ENCODE data around the gene OBP2A.
"Not testable (repeated sequence)": the region's sequence is repeated elsewhere in the genome, so short reads cannot be mapped to it uniquely, and the experiment has no call there.

The OBP2A gene

DNA sequence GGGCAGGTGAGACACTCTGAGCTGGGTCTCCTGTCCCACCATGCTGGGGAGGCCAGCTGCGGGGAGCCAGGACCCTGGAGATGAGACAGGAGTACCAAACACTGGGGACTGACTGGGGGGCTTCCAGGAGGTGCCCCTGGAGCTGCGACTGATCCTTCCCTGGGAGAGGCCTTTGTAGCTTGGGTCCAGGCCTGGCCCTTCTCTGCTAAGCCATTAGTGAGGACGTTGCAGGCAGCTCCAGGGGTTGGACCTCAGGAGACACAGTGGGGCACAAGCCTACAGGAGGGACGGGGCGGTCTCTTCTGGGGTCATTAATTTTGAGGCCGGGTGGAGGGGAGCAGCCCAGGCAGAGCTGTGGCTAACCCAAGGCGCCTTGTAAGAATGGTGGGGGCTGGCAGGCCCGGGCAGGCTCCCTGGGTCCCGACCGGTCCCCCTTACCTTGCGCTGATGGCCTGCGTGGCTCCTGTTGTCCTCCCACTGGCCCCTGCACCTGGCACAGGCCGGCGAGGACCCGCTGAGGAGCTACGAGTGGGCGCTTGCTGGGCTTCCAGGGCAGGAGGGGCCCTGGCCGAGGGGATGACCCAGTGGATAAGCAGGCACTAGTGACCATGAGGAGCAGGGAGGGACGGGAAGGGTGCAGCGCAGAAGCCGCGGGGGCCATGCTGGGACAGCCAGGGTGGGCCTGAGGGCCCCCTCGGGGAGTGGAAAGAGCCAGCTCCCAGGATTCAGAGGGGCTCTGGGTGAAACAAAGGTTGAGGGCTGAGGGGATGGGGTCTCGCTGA is 40.3 kb upstream of the OBP2A start:
- no peak overlapping the region for H3K4me3 ChIP-seq (ENCODE audit: low read length)
- TF ChIP-seq ZNF274 (IDR thresholded peaks at IDR 0.05; ENCODE audit: low read depth, low read length) = no peak

GRCh38 chr9:135506327-135507103 is 39.4 kb upstream of the OBP2A start:
- TF ChIP-seq ZNF274 (IDR thresholded peaks at IDR 0.05; ENCODE audit: low read depth, low read length) = no peak
- no peak overlapping the region for H3K4me3 ChIP-seq (ENCODE audit: low read length)

GRCh38 chr9:135507104-135508035 is 38.6 kb upstream of the OBP2A start:
- no peak overlapping the region for H3K4me3 ChIP-seq (ENCODE audit: low read length)
- TF ChIP-seq ZNF274 (IDR thresholded peaks at IDR 0.05; ENCODE audit: low read depth, low read length) = no peak

- no peak for TF ChIP-seq ZNF274 (IDR thresholded peaks at IDR 0.05; ENCODE audit: low read depth, low read length)
- no peak overlapping the region for H3K4me3 ChIP-seq (ENCODE audit: low read length)
Observed at GRCh38 chr9:135508211-135508820, 37.6 kb upstream of the OBP2A start.

GRCh38 chr9:135509458-135509857 is 36.5 kb upstream of the OBP2A start:
- H3K4me3 ChIP-seq (ENCODE audit: low read length) = no peak overlapping the region
- no peak for TF ChIP-seq ZNF274 (IDR thresholded peaks at IDR 0.05; ENCODE audit: low read depth, low read length)

GRCh38 chr9:135512241-135512603 is 33.7 kb upstream of the OBP2A start:
- no peak for TF ChIP-seq ZNF274 (IDR thresholded peaks at IDR 0.05; ENCODE audit: low read depth, low read length)
- H3K4me3 ChIP-seq (ENCODE audit: low read length) = no peak overlapping the region

DNA sequence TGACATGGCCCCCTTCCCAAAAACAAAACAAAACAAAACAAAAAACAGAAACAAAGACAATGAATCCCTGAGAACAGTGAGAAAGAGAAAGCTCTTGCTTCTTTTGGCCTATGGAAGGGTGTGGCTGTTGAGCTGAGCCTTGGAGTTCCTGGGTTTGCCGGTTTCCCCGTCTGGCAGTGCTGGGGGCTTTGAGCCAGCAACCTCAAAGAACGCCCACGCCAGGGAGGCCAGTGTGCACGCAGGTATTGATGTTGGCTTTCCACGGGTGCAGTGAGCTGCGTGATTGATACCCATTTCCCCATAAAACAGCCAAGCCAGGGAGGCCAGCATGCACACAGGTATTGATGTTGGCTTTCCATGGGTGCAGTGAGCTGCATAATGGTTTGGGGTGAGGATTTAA is 33.0 kb upstream of the OBP2A start:
- H3K4me3 ChIP-seq (ENCODE audit: low read length) = no peak overlapping the region
- TF ChIP-seq ZNF274 (IDR thresholded peaks at IDR 0.05; ENCODE audit: low read depth, low read length) = no peak

DNA sequence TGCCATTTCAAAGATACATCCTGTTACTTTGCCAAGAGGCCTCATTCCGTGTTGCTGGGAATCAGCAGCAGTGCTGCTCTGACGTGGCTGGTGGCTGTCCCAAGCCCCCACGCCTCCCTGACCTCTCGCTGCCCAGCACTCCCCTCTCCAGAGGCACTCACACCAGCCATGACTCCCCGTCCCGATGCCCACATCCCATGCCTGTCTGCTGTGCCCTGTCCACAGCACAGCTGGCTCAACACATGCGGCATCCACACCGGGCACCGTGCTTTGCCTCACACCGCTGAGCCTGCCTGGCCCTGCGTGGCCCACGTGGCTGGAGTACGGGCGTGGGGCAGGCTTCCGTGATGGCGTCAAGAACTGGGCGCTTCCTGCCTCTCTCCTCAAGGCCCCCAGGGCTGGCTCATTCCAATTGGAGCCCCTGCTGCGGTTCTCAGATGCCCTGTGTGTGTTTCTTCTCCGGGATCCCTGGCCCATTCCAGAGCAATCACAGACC is 32.5 kb upstream of the OBP2A start:
- no peak for TF ChIP-seq ZNF274 (IDR thresholded peaks at IDR 0.05; ENCODE audit: low read depth, low read length)

DNA sequence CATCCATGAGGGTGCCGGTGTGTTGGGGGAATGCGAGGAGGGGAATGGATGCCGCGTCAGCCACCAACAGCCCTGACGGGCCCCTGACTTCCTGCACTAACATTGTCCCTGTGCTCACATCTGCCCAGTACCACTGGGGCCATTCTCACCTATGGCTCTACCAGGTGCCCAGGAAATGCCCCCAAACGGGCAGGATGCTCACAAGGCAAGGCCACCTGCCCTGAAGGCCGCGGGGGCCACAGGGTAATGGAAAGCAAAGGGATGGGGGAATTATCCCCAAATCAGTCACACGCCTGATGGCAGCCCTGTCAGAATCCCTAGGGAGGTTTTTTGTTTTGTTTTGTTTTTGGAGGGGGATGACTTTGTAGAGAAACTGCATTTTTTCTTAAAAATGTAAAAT is 32.0 kb upstream of the OBP2A start:
- not testable (repeated sequence) for H3K4me3 ChIP-seq (ENCODE audit: low read length)

More for the DNA sequence above, 32.5 kb upstream of the OBP2A start:
- H3K4me3 ChIP-seq (ENCODE audit: low read length) = no peak overlapping the region

DNA sequence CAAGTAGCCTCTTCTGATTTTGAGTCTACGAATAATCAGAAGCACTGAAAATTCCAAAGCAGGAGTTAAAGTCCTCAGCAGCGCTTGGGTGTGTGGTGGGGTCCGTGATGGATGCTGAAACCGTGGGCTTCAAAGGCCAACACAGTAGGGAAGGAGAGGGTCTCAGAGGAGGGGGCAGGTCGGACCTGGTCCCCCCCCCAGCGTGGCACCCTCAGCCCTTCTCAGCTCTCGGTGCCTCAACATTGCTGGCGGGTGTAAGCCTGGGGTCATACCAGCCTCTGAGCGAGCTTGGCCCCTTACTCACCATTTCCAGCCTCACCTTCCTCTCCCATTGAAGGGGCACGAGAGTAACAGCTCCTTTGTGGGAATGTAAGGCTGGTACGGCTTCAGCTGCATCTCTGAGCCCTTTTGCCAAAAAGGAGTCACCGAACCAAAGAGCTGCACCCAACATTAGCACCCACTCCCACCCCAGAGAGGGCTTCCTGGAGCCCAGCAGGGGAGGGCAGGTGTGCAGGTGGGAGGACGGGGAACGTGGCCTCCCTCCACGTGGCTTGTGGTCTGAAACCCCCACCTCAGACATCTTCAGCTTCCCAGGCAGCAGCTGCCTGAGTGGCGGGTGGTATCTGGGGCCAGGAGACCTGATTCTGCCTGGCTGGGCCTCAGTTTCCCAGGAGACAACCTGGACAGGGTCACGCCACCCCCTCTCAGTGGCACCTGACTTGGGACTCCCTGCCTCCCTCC is 31.4 kb upstream of the OBP2A start:
- no peak for TF ChIP-seq ZNF274 (IDR thresholded peaks at IDR 0.05; ENCODE audit: low read depth, low read length)
- no peak overlapping the region for H3K4me3 ChIP-seq (ENCODE audit: low read length)

DNA sequence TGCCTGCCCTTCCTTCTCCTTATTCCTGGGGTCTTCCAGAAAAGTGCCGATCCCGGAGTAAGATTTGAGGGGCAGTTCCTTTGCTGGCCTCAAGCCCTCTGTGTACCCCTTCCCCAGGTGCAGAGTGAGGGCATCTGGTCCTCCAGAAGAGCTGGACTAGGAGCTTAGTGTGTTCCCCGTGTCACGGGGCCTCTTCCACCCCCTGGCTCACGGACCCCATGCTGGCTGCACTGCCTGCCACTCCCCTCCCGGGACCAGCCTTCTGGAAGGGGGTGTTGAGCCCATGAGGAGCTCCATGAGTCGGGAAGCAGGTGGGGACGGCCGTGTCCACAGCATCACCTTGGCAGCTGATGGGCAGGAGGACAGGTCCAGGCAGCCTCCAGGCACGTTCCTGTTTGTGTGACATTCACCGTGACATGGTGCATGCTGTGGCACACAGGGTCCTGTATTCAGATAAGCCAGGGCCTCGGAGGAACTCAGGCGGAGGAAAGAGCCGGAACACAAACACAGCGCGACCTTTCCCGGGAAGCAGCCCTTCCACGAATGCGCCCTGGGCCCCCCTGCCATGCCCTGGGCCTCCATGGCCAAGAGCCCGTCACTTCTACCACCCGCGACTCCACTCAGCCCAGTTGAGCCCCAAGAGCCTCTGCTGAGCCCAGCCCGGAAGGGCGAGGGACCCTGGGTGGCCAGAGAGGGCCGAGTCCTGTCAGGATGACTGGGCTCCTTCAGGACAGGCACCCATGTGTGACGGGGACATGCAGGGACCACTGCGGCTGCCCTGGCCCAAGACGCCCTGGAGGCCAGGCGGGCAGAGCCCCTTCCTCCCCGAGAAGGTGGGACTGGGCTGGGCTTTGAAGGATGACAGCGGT is 30.6 kb upstream of the OBP2A start:
- no peak overlapping the region for H3K4me3 ChIP-seq (ENCODE audit: low read length)
- TF ChIP-seq ZNF274 (IDR thresholded peaks at IDR 0.05; ENCODE audit: low read depth, low read length) = no peak

GRCh38 chr9:135516132-135516860 is 29.6 kb upstream of the OBP2A start:
- H3K4me3 ChIP-seq (ENCODE audit: low read length) = no peak overlapping the region
- TF ChIP-seq ZNF274 (IDR thresholded peaks at IDR 0.05; ENCODE audit: low read depth, low read length) = no peak
